HG03521 (cell line): Measurements from ENCODE around the gene NSUN6.

Source experiments
- ATAC-seq: cut with Tn5 transposase; IDR thresholded peaks from one replicate; pipeline ENCODE4 v1.9.1; 2021; ENCODE audit warnings: mild to moderate bottlenecking, moderate library complexity; ENCODE audit not compliant: unreplicated experiment

The NSUN6 gene

DNA sequence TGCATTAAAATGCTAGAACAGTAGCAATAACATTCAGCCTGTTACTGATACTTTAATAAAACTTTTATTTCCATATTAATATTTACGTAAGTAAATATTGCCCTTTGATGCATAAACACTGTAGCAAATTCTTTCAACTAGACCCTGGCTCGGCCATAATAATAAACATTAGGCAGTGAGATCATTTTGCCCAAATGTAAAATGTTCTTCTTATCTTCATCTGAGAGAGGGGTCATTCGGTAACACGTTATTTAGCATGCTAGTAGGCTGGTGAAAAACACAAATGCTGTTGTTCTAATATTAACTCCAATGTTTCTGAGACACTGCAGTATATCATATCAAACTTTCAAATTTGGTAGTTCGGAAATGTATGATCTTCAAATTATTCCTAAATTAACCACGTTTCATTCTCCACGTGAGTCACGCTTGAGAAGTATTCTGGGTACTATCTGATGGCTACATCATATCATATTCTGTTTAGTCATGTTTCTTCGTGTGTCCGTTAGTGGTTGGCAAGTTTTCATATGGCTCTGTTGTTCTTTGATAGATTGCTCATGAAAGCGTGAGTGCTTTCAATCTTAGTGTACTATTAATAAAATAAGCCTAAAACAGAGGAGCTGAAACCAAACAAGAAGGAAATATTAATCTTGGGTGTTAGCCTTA, 145.8 kb downstream of the NSUN6 start:
- no peak for ATAC-seq

GRCh38 chr10:18504161-18504560, 147.2 kb downstream of the NSUN6 start:
- ATAC-seq, result no peak

- peak; percentile 6 for ATAC-seq
Measured at GRCh38 chr10:18501629-18502028, 149.8 kb downstream of the NSUN6 start.

- ATAC-seq, result peak; percentile 91
Measured at GRCh38 chr10:18501198-18501597, 150.2 kb downstream of the NSUN6 start.

DNA sequence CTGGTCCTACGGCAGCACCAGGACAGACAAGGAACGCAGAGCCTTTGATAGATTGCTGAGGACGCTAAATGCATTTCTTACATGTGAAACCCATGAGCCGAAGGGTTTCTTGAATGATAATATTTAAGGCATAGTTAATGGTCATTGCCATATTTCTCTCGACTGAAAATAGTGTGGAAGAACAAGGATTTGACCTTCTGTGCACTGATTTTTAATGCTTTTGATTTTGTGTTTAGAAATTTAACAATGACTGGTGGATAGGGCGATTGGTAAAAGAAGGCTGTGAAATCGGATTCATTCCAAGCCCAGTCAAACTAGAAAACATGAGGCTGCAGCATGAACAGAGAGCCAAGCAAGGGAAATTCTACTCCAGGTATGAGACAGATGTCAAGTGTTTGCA, 150.8 kb downstream of the NSUN6 start:
- no peak for ATAC-seq

DNA sequence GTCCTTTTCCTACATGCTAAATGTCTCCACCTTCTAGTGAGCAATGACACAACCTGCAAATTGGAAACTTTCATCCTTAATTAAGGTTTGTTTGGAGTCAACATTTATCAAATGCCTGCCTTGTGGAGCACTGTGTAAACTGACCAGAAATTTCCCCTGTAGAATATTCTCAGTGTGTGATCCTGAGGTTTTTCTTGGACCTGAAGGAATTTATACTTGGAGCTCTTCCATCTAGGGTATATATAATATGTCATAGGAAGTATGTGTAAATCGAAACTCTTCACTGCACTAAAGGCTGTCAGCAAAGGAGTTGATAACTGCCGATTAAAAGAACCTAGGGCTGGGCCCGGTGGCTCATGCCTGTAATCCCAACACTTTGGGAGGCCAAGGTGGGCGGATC, 152.4 kb downstream of the NSUN6 start:
- ATAC-seq, result no peak

DNA sequence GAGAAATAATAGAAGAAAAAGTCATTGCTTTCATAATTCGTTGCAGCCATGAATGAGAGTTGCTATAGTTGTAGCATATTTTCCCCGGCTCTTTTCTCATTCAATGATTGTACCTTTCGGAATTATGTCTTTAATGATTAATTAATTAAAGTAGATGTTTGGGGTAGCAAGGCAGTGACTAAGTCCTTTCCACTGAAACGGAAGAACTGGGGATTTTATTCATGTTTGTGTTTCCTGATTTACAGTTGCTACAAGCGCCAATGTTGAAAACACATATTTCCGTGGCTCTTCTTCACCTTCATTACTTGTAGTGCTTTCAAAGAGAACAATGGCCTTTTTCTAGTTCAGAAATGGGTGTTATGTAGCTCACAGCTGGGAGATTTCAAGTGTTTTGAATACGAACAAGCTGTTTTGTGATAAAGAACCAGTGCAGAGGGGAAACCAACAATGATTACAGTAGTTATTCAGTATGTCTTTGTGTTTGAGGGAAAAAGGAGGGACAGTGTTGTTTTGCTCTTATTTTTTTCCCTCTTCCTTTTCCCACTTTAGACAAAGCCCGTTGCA, 153.5 kb downstream of the NSUN6 start:
- no peak for ATAC-seq
